Inflammatory macrophage (primary cell): ENCODE results near the gene TECPR2.
"Not testable (repeated sequence)": the region's sequence is repeated elsewhere in the genome, so short reads cannot be mapped to it uniquely, and the experiment has no call there.

Experiments
- DNase-seq, 2 donors: peaks; one replicate each; pipeline ENCODE4 v3.0.0-alpha.2; 2020 to 2022

TECPR2 gene

DNA sequence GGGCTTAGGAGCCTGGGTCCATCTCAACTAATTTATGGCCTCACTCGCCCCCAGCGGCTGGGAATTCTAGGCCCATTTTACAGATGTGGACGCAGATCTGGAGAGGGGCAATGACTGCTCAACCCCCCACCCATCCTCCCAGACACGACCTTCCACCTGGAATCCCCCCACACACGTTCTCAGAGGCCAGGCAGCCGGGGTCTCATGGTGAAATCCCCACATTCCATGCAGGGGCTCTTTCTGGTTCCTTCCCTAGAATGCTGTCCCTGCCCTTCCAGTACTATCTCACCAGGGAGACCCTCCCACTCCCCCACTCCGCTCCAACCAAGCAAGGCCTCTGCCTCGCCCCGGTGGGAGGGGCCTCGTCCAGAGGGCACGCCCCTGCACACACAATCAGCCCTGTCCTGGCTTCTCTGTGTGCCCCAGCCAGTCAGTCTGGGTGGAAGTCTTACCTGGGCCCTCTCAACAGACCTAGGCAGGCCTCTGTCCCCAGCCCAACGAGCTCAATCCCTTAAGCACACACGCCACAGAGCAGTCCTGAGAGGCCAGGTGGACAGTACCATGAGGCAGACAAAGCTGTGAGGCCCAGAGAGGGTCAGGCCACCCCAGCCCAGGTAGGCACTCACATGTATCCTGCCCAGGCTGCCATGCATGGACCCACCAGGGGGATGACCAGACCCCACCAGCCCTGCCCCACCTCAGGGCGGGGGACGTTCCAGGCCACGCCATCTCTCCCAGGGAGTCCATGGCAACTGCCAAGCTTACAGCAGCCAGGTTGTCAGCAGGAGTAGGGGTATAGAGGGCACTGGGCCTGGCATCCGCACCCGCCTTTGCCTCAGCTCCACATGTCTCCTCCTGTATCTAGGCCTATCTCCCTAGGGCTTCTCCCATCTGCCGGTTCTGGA lies 148.1 kb downstream of the TECPR2 start:
- no peak for DNase-seq

DNA sequence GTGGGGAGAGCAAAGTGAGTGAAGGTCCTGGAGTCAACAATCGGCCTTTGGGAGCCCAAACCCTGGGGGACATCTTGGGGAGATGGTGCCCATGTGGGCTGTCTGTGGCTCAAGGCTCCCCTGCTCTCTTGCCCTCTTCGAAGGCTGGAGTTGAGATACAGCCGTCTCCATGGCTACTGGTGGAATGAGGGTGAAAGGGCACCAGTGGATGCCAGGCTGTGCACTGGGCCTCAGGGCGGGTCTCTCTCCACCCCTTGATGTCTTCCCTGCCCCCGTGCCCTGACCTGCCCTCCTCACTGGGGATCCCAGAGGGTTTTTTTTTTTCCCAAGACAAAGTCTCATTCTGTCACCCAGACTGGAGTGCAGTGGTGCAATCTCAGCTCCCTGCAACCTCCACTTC lies 148.8 kb downstream of the TECPR2 start:
- no peak for DNase-seq

DNA sequence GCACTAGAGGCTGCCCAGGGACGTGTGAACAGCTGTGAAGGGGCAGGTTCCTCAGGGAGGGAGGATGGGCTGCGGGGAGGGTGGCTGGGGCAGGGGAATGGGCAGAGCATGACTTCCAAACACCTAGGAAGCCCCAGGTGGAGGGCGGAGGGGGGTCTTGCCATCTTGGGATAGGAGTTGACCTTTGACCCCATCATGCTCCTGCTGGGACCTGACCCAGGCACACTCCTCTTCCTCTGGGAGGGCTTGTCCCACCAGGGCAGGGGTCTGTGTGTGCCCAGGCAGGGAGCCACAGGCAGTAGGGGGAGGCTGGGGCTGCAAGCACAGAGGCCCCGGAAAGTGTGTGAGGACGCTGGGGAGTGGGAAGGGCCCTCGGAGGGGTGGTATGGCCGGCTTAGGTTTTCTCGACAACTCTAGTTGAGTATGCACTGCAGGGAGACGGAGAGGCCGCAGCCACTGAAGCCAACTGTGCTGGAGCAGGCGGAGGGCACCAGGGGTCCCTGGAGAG lies 150.1 kb downstream of the TECPR2 start:
- no peak for DNase-seq

DNA sequence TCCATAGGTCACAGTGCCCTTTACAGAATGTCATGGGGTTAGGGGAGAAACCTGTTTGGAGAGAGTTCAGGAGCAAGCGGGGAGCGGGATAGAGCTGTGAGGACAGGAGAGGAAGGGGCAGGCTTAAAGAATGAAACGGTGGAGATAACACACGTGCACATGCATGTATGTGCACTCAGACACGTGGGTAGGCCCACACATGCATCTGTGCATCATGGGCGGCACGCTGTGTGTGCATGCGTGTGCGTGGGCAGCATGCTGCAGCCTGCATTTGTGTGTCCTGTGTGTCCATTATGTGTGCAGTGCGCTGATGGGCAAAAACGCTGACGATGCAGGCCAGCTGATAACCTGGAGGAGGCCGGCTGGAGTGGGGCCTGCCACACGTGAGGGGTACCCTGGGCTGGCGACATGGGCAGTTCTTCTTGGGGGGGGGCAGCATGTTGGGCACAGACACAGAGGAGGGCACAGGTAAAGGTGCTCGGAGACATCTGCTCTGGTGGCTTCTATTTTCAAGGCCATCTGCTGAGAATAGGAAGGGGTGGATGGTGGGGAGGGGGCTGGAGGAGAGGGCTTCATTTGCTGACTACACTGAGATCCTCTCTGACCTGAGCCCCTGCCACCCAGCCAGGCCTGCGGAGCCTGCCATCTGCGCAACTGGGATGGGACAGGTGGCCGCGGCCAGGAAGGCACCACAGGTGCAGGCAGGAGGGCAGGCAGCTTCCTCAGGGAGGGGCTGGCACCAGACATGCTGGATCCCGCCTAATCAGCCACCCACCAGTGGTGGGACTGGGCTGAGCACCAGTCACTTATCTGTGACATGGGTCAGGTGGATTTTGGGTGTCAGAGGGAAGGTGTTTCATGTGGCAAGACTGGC lies 151.4 kb downstream of the TECPR2 start:
- no peak for DNase-seq

- DNase-seq = no peak
Observed at GRCh38 chr14:102514987-102515733, 152.4 kb downstream of the TECPR2 start.

DNA sequence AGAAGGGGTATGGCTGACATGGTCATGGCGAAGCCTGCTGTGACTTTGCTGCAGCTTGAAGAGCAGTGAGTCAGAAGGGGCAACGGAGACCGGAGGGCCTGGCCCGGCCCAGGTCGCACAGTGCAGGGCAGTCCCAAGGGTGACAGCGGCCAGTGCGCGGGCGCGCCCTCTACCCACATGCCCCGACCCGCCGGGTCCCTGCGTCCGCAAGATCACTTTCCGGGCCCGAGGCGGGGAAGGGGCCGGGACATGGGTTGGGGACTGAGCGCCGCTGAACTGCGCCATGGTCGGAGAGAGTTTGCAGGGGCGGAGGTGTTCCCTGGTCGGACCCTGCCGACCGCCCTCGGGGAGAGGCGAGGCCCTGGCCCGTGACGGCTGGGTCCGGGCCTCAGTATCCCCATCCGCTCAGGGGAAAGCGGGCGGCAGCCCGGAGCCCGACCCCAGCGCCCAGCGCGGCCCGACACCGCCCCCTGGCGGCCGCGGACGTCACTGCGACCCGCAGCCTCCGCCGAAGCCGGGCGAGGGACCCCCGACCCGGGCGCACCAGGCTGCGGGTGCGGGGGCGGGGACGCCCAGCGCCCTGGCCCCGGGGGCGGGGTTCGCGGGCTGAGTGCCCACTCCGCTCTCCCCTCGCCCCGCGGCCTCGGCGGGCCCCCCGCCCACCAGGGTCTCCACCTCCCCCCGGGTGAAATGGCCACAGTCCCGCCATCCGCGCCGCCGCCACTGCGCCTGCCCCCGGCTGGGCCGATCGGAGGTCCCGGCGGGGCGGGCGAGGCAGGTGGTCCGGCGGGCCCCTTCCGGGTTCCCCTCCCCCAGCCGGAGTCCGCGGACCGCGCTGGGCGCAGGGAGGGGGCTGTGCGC lies 154.0 kb downstream of the TECPR2 start:
- peak; percentile 12 to 41 for DNase-seq

DNA sequence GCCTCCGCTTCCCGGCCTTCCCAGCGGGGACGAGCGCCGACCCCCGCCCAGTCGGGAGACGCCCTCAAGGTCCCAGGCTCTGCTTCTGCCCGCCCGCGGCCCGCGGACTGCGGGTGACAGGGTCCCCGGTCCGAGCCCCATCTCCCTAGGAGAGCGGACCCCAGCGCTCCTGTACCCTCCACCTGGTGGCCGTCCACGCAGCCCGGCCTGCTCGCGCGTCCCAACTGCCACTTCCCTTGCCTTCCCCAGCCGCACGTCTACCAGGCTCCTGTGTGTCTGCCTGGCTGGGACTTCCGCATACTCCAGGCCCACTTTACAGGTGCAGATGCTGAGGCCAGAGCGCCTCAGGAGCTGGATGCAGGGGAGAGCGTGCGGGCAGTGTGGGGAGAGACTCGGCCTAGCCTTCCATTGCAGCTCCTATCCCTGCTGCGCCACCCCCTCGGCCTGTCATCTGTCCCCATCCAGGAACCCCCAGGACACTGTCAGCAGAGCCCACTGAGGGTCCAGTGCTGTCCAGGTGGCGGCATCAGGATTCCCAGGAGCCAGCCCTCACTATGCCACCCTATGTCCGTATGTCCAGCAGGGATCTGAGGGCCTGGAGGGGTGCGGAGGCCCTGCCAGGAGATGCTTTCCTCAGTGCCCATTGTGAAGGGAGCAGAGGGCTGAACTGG lies 154.8 kb downstream of the TECPR2 start:
- no peak for DNase-seq

DNA sequence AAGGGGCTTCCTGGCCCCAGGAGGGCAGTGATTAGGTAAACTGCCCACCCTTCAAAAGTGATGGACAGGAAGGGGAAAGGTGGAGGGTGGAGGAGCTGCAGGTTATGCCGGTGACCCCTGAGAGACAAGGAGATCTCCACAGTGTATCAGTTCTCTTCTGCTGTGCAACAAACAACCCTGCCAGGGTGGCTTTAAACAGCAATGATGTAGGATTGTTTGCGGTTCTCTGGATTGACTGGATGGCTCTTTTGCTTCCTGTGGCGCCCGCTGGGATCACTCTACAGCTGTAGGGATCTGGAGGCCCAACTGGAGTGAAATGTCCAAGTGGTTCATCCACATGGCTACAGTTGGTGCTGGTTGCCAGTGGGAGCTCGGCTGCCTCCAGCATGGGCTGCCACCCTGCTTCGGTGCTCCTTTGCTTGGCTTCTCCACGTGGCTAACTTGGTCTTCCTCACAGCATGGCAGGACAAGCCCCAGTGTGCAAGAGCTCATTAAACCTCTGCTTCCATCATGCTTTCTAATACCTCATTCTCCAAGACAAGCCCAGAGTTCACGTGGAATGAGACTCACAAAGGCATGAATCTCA lies 155.4 kb downstream of the TECPR2 start:
- no peak for DNase-seq

DNA sequence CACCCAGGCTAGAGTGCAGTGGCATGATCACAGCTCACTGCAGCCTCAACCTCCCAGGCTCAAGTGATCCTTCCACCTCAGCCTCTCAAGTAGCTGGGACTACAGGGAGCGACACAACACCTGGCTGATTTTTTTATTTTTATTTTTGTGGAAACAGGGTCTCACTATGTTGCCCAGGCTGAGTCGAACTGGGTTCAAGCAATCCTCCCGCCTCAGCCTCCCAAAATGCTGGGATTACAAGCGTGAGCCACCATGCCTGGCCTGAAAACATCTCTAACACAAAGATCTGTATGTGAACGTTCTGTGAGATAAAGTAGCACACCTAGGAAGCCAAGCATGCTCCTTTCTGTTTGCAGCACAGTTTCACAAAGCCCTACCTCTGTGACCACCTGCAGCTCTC lies 157.0 kb downstream of the TECPR2 start:
- DNase-seq = not testable (repeated sequence)

- DNase-seq = no peak
Observed at GRCh38 chr14:102523200-102523568, 160.4 kb downstream of the TECPR2 start.

GRCh38 chr14:102523569-102524450 lies 161.1 kb downstream of the TECPR2 start:
- DNase-seq = no peak

DNA sequence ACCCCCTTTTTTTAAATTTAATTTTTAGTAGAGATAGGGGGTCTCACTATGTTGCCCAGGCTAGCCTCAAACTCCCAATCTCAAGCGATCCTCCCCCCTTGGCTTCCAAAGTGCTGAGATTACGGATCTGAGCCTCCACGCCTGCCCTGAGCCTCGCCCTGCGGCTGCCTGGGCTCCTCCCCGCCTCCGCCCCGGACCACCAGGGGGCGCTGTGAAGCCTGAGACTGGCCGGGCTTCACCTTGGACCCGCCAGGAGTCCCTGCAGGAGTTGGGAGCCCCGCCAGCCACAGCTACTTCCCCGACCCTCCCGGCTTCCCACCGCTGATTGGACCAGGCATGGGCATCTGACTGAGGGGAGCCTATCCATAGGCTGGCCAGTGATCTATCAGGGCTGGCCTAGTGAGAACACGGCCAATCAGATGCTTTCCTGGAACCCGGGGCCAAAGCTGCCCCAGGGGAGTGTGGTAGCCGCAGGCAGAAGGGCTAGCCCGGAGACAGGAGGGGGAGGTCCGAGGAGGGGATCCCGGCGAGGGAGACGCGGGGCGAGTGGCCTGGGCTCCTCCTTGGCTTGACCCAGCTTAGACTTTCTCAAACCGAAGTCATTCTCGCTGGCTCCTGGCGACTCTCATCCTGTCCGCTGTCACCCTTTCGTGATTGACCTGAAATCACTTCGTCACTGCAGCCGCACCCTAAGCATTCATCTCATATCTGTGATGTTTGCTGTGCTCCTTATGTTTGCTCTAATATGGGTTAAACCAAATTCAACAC lies 161.9 kb downstream of the TECPR2 start:
- DNase-seq = peak; percentile 98 to 99

DNA sequence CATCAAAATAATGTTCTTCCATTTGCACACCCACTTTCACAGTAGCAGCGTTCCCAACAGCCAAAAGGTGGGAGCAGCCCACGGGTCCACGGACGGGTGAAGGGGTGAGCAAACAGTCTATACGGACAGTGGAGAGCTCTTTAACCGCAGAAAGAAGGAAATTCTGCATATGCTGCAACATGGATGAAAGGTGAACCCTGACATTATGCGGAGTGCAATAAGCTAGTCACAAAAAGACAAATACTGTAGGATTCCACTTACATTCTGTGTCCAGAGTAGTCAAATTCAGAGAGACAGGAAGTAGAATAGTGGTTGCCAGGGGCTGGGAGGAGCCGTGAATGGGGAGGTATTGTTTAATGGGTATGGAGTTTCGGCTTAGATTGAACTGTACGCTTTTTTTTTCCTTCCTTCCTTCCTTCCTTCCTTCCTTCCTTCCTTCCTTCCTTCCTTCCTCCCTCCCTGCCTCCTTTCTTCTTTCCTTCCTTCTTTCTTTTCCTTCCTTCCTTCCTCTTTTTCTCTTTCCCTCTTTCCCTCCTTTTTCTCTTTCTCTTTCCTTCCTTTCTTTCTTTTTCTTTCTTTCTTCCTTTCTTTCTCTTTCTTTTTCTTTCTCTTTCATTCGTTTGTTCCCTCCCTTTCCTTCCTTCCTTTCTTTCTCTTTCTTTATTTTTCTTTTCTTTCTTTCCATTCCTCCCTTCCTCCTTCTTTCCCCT lies 162.6 kb downstream of the TECPR2 start:
- peak; percentile 31 to 52 for DNase-seq

DNA sequence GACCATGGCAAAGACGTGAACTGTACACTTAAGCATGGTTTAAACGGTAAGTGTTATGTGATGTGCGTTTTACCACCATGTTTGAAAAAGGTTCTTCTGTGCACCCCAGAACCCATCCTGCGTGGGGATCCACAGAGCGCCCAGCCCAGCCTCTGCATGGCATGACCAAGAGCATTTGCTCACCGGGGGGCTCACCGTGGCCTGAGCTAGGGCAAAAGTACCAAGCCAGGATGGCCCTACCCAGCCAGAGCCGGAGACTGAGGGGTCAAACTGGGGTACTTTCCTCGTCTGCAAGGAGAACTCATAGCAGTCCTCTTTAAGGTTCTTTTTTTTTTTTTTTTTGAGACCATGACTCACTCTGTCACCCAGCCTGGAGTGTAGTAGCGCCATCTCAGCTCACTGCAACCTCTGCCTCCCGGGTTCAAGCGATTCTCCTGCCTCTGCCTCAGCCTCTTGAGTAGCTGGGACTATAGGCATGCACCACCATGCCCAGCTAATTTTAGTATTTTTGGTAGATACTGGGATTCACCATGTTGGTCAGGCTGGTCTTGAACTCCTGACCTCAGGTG lies 163.3 kb downstream of the TECPR2 start:
- DNase-seq = no peak

- peak; percentile 75 to 84 for DNase-seq
Observed at GRCh38 chr14:102528431-102529170, 165.9 kb downstream of the TECPR2 start.

DNA sequence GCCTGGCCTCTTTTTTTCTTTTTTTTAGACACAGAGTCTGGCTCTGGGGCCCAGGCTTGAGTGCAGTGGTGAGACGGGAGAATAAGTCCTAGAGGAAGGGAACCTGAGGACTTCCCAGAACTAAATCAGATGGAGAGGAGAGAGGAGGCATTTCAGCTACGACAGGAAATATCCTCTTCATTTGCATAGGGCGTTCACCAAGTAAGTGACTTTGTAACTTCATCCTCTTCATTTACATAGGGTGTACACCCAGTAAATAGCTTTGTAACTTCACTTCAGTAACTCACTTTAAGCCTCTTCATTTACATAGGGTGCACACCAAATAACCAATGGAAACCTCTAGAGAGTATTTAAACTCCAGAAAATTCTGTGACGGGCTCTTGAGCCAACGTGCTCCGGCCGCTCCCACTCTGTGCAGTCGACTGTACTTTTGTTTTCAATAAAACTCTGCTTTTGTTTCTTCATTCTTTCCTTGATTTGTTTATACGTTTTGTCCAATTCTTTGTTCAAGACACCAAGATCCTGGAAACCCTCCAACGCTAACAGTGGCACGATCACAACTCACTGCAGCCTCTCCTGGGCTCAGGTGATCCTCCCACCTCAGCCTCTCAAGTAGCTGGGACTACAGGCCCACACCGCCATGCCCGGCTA lies 168.2 kb downstream of the TECPR2 start:
- DNase-seq = peak in 1 of 2 donors; percentile 74
